GM12872 (cell line): ENCODE results near the gene KCNK2.
A peak's percentile ranks its signal among the peaks of the same experiment; 100 is the strongest.

Experiments
- CTCF ChIP-seq: IDR thresholded peaks from 3 replicates; pipeline ENCODE4 v1.5.1; 2011; ENCODE audit warnings: low read depth, mild to moderate bottlenecking, low read length, moderate library complexity; ENCODE audit not compliant: insufficient read depth

KCNK2 gene

GRCh38 chr1:215054266-215054665 lies 28.3 kb upstream of the KCNK2 start:
- TF ChIP-seq CTCF, result no peak

- no peak for TF ChIP-seq CTCF
These were observed 27.1 kb upstream of the KCNK2 start for GRCh38 chr1:215055281-215055935.

GRCh38 chr1:215056584-215056983 lies 26.0 kb upstream of the KCNK2 start:
- no peak for TF ChIP-seq CTCF

- TF ChIP-seq CTCF, result no peak
These were observed 22.6 kb upstream of the KCNK2 start for GRCh38 chr1:215059947-215060346.

- TF ChIP-seq CTCF, result no peak
These were observed 18.2 kb upstream of the KCNK2 start for GRCh38 chr1:215064327-215064726.

- TF ChIP-seq CTCF, result no peak
These were observed 11.5 kb upstream of the KCNK2 start for GRCh38 chr1:215071078-215071477.

- TF ChIP-seq CTCF, result peak; percentile 57
These were observed 6.2 kb upstream of the KCNK2 start for GRCh38 chr1:215076322-215076721.
